GM12872 (cell line): ENCODE data around the gene CYB5D1.

Source experiments
- TF ChIP-seq, protein P1 (sequence below): IDR thresholded peaks from 3 replicates; pipeline ENCODE4 v1.5.1; 2011; ENCODE audit warnings: low read depth, mild to moderate bottlenecking, low read length, moderate library complexity; ENCODE audit not compliant: insufficient read depth

The CYB5D1 gene

DNA sequence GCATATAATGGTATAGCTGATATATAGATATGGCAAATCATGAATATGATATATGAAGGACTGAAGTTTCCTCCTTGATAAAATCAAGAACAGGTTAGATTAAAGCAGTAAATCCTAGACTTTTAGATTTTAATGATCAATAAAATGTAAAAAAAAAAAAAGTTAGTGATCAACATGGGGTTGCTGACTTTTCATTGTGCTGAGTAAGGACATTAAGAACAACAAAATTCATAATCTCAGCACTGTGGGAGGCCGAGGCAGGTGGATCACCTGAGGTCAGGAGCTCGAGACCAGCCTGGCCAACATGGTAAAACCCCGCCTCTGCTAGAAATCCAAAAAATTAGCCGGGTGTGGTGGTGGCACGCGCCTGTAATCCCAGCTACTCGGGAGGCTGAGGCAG is 20.4 kb downstream of the CYB5D1 start:
- TF ChIP-seq, protein P1, sequence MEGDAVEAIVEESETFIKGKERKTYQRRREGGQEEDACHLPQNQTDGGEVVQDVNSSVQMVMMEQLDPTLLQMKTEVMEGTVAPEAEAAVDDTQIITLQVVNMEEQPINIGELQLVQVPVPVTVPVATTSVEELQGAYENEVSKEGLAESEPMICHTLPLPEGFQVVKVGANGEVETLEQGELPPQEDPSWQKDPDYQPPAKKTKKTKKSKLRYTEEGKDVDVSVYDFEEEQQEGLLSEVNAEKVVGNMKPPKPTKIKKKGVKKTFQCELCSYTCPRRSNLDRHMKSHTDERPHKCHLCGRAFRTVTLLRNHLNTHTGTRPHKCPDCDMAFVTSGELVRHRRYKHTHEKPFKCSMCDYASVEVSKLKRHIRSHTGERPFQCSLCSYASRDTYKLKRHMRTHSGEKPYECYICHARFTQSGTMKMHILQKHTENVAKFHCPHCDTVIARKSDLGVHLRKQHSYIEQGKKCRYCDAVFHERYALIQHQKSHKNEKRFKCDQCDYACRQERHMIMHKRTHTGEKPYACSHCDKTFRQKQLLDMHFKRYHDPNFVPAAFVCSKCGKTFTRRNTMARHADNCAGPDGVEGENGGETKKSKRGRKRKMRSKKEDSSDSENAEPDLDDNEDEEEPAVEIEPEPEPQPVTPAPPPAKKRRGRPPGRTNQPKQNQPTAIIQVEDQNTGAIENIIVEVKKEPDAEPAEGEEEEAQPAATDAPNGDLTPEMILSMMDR, result no peak

DNA sequence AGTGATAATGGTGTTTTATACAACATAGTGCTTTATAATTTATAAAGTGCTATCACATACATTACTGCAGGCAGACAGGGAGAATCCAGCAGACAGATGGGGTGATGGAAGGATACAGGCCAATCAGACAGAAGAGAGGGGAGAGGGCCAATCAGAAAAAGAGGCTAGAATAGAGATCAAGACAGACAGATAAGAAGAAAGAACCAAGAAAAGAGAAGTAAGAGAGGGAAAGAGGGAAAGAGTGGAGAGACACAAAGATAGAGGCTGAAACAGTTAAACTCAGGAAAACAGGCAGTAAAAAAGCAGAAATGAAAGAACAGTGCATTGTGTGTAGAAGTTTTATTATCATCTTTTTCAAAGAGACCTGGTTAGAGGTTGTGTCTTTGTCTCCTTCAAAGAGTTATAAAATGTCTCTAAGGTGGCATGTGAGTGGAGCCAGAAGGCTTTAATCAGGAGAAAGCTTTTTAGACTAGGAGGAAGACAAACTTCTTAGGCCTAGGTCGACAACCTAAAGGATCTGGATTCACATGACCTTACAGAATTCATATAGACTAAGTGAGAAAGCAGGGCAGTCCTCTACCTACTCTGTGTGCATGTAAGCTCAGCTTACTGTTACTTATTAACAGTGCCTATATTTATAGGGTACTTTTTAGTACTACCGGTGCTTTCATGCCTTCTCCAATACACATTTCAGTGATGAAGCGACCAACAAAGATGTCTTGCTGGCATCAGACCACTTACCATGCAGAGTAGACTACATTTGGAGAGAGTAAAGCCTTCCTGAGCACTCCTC is 22.5 kb downstream of the CYB5D1 start:
- TF ChIP-seq, protein P1, result no peak

DNA sequence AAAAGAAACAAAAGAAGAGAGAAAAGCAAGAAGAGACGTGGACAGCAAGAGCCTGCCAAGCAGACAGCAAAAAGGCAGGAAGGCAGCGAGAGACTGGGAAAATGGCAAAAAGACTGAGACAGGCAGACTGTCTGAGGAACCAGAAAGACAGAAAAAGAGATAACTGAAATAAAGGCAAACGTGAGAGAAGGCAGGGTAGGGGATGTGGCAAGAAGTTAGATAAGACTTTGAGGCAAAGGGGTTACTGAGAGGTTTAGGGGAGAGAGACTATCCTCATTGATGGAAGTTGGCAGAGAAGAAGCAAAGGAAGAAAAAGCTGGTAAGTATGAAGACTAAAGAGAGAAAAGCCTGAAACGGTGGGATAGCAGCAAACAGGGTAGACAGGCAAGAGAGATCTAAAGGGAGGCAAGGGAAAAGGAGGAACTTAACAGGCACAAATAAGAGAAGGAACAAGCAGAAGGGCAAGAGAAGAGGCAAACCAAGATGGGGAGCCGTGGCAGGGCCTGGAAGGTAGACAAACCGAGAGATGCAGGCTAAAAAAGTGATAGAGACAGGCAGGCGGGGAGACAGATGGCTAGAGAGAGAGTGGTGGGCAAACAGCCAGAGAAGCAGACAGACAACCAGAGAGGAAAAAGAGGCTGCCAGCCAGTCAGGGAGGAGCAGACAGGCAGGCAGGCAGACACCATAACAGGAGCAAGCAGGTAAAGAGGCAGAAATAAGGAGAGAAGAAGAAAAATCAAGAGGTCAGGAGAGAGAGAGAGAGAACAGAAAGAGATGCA is 23.7 kb downstream of the CYB5D1 start:
- TF ChIP-seq, protein P1, result no peak

DNA sequence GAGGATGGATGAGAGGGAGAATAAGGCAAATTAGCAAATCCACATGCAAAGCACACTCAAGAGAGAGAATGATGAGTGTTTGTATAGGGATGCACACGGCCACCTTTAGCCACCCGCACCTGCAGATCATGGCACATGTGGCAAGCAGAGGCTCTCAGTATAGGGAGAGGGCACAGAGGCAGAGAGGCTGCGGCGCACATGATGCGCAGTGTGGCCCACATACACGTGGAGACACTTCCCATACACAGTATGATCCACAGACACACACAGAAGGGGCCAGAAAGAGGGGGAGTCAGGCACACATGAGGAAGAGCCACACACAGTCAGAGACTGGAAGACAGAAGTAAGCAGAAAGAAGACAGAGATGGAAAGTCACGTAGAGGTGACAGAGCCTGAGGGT is 24.3 kb downstream of the CYB5D1 start:
- TF ChIP-seq, protein P1, result no peak

DNA sequence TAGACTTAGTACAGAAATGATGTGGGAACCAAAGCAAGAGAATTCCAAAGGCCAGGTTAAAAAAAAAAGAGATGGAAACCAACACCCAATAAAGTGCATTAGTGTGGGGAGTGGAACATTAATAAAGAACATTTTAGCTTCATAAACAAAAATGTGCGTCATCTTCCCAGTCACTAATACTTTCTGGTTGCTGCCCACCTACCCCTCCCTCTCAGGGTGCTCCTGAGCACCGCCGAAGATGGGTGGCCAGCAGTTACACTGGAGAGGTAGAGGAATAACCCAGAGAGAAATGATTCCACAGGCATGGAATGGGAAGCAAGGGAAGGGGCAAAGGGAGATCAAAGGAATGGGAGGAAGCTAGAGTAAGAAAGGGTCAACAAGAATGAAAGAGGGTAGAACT is 24.8 kb downstream of the CYB5D1 start:
- TF ChIP-seq, protein P1, result no peak

DNA sequence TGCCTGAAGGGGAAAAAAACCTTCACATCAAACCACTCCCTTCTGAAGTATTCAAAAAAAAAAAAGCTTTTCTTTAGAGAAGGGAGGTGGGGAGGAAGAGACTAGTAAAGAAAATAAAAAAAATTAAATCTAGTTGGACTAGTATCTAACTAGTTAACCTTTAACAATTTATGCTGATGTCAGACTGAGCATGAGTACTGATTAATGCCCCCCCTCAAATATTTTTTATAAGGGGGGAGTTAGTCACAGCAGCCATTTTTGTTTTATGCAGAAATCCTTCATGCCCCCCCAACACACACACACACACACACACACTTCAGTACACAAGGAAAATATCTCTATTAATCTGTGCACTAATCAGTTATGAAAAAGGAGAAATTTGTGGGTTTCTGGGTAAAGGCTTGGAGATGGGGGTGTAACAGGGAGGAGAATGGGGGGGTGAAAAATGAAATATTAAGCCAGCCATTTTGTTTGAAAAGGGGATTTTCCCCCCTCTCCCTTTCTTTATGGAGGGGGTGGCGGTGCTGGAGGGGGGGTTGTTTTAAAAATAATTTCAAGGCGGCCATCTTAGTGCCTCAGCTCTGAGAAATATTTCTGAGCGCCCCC is 26.1 kb downstream of the CYB5D1 start:
- TF ChIP-seq, protein P1, result no peak
